Common myeloid progenitor, CD34-positive (primary cell): ENCODE measurements around the gene CX3CL1.

Source experiments
- CTCF ChIA-PET: fragments of 350-600 bp; sonication (Branson Sonifier 250); formaldehyde crosslinking; loops from one replicate; lab custom pipeline; 2021; ENCODE audit warnings: antibody characterized with exemption; lab: Charles Lee
- POLR2A ChIA-PET: fragments of 350-600 bp; sonication (Branson Sonifier 250); formaldehyde crosslinking; loops from one replicate; lab custom pipeline; 2021; ENCODE audit warnings: antibody characterized with exemption; lab: Charles Lee
- DNase-seq, 3 donors: peaks; one replicate each; pipeline versions ENCODE4 v3.0.0 to v3.0.0-alpha.2; 2013
- H3K27ac ChIP-seq, 2 experiments: 1 replicate in 1 of 2; 2 replicates in 1 of 2; pipeline ENCODE4 v1.7.0; 2013; ENCODE audit warnings: inconsistent platforms in 2 of 2, low read length in 2 of 2, mild to moderate bottlenecking in 2 of 2, low read depth in 1 of 2, moderate library complexity in 1 of 2; ENCODE audit not compliant: severe bottlenecking in 2 of 2, insufficient read depth in 1 of 2, poor library complexity in 1 of 2
- H3K27me3 ChIP-seq, 5 experiments: replicated peaks in 2 of 5; 1 replicate in 3 of 5; 2 replicates in 2 of 5; pipeline versions ENCODE4 v1.6.1 to v1.7.0; 2013; ENCODE audit warnings: low read length in 4 of 5, mild to moderate bottlenecking in 2 of 5, moderate library complexity in 2 of 5, inconsistent platforms in 1 of 5; ENCODE audit not compliant: insufficient read depth in 5 of 5, control insufficient read depth in 4 of 5
- H3K36me3 ChIP-seq, 4 experiments: 1 replicate in 2 of 4; 2 replicates in 2 of 4; pipeline versions ENCODE4 v1.6.1 to v1.7.0; 2013; ENCODE audit warnings: low read length in 3 of 4, control low read depth in 1 of 4, mild to moderate bottlenecking in 1 of 4; ENCODE audit not compliant: control insufficient read depth in 4 of 4, insufficient read depth in 4 of 4
- H3K4me1 ChIP-seq, 4 experiments: 1 replicate in 3 of 4; 2 replicates in 1 of 4; pipeline versions ENCODE4 v1.6.1 to v1.7.1; 2013; ENCODE audit warnings: low read length in 3 of 4, mild to moderate bottlenecking in 3 of 4, control low read depth in 1 of 4, inconsistent platforms in 1 of 4, moderate library complexity in 1 of 4; ENCODE audit not compliant: control insufficient read depth in 4 of 4, insufficient read depth in 4 of 4; ENCODE audit errors: control extremely low read depth in 1 of 4
- H3K4me3 ChIP-seq, 7 experiments: 1 replicate in 4 of 7; 2 replicates in 3 of 7; pipeline versions ENCODE4 v1.5.1 to v1.7.0; 2013; ENCODE audit warnings: mild to moderate bottlenecking in 7 of 7, low read length in 6 of 7, moderate library complexity in 6 of 7, inconsistent platforms in 2 of 7, low read depth in 2 of 7, control low read depth in 1 of 7; ENCODE audit not compliant: insufficient read depth in 4 of 7, control insufficient read depth in 1 of 7; ENCODE audit errors: extremely low read depth in 1 of 7
- H3K9me3 ChIP-seq, 5 experiments: 1 replicate in 4 of 5; 2 replicates in 1 of 5; pipeline versions ENCODE4 v1.6.1 to v1.7.1; 2013; ENCODE audit warnings: low read length in 4 of 5, mild to moderate bottlenecking in 2 of 5, inconsistent platforms in 1 of 5, low read depth in 1 of 5, moderate library complexity in 1 of 5; ENCODE audit not compliant: control insufficient read depth in 4 of 5, insufficient read depth in 2 of 5; ENCODE audit errors: control extremely low read depth in 1 of 5
- WGBS: methylation state at CpG from one replicate; pipeline ENCODE4 v1.1.5; 2013; ENCODE audit not compliant: insufficient coverage; 5-methylcytosine and 5-hydroxymethylcytosine counted together

CX3CL1 gene

DNA sequence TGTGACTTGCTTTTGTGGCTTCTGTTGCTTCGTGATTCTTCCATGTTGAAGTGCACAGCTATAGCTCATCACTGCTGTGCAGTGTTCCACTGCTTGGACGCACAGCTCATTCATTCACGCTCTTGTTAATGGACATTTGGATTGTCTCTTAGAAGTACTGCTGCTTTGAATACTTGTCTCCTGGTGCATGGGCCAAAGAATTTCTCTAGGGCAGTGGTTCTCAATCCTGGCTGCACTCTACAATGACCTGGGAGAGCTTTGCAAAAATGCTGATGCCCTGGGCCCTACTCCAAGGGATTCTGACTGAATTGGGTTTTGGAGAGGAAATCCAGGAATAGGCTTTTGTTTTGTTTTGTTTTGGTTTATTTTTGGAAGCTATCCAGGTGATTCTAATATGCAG is 52.3 kb downstream of the CX3CL1 start:
- POLR2A ChIA-PET: no interaction called here
- WGBS: 100% methylated on average over 2 of the region's 3 CpGs

GRCh38 chr16:57426356-57426755 is 54.1 kb downstream of the CX3CL1 start:
- Histone ChIP-seq H3K36me3 (peaks cover 17 to 45% (median 29%) of the 10 kb centered on the region in 4 experiments), H3K27ac (no peak overlapping the region), H3K9me3 (no peaks in the 10 kb centered on the region), H3K27me3 (no peaks in the 10 kb centered on the region), H3K4me3 (no peak overlapping the region), H3K4me1 (no peaks in the 10 kb centered on the region)
- DNase-seq: no peak
- WGBS: 97% methylated on average over 7 of the region's 7 CpGs
- CTCF ChIA-PET: interaction anchor here (1.0 to 2.0 kb wide), 4 partner anchors 9 to 93 kb away, joined by 3 to 12 read pairs (median 4); partner anchors contain the start of gene POLR2C
- POLR2A ChIA-PET: no interaction called here

More for the DNA sequence above, 52.3 kb downstream of the CX3CL1 start:
- no peak overlapping the region for H3K27ac ChIP-seq
- DNase-seq: no peak
- peaks cover 0 to under 1% (median under 1%) of the 10 kb centered on the region in 4 experiments for H3K4me1 ChIP-seq
- H3K9me3 ChIP-seq: no peaks in the 10 kb centered on the region
- CTCF ChIA-PET: interaction anchor here (1.3 to 14.8 kb wide), 3 partner anchors 17 to 118 kb away, joined by 3 to 250 read pairs (median 7); no protein-coding TSS in a partner anchor
- peaks cover 7 to 28% (median 14%) of the 10 kb centered on the region in 4 experiments for H3K36me3 ChIP-seq
- H3K4me3 ChIP-seq: no peak overlapping the region
- no peaks in the 10 kb centered on the region for H3K27me3 ChIP-seq

GRCh38 chr16:57427307-57427706 is 55.0 kb downstream of the CX3CL1 start:
- no peak overlapping the region for H3K4me3 ChIP-seq
- WGBS: 93% methylated on average over 6 of the region's 8 CpGs
- DNase-seq: no peak
- no peaks in the 10 kb centered on the region for H3K9me3 ChIP-seq
- no peak overlapping the region for H3K27ac ChIP-seq
- no peaks in the 10 kb centered on the region for H3K4me1 ChIP-seq
- ChIA-PET POLR2A (no interaction called here), CTCF (interaction anchor here (2.0 kb wide), 1 partner anchor 10 kb away, joined by 12 read pairs; no protein-coding TSS in a partner anchor)
- no peaks in the 10 kb centered on the region for H3K27me3 ChIP-seq
- H3K36me3 ChIP-seq: peaks cover 22 to 55% (median 38%) of the 10 kb centered on the region in 4 experiments

DNA sequence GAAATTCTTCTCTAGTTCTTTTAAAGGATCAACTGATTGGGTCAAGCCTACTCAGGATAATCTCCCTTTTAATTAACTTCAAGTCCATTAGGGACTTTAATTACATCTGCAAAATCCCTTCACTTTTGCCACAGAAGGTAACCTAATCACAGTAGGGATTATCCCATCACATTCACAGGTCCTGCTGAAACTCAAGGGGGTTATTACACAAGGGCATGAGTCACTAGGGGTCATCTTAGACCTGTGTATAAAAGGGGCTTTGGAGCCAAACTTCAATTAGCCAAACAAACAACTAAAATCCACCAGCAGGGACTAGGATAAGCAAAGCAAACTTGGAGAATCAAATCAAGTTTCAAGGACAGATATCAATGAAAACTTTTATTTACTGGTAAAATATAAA is 55.5 kb downstream of the CX3CL1 start:
- no peaks in the 10 kb centered on the region for H3K27me3 ChIP-seq
- CTCF ChIA-PET: no interaction called here
- DNase-seq: no peak
- POLR2A ChIA-PET: no interaction called here
- no peaks in the 10 kb centered on the region for H3K9me3 ChIP-seq
- no peak overlapping the region for H3K27ac ChIP-seq
- no peaks in the 10 kb centered on the region for H3K4me1 ChIP-seq
- peaks cover 25 to 60% (median 43%) of the 10 kb centered on the region in 4 experiments for H3K36me3 ChIP-seq
- no peak overlapping the region for H3K4me3 ChIP-seq

DNA sequence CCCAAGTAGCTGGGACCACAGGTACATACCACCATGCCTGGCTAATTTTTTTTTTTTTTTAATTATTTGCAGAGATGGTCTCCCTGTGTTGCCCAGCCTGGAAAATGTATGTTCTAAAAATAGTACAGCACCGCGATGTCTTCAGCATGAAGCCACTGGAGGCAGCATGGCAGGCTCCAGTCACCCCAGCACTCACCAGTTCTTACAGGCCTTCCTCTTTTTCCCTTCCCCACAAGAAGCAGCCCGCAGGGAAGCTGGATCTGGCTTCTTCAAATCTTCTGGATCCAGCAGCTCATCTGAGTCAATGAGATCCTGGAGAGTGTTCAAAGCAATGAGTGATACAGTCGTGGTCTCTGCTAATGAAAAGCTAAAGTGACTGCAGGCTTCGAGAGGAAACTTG is 58.7 kb downstream of the CX3CL1 start:
- Histone ChIP-seq H3K4me3 (no peak overlapping the region), H3K9me3 (no peaks in the 10 kb centered on the region), H3K27ac (no peak overlapping the region), H3K27me3 (no peaks in the 10 kb centered on the region), H3K4me1 (no peaks in the 10 kb centered on the region), H3K36me3 (peaks cover 36 to 91% (median 67%) of the 10 kb centered on the region in 4 experiments)
- CTCF ChIA-PET: interaction anchor here (1.0 to 1.1 kb wide), 2 partner anchors 13 to 16 kb away, joined by 3 read pairs; partner anchors contain the start of gene CIAPIN1
- DNase-seq: no peak
- WGBS: 90% methylated on average over 4 of the region's 5 CpGs
- POLR2A ChIA-PET: no interaction called here

DNA sequence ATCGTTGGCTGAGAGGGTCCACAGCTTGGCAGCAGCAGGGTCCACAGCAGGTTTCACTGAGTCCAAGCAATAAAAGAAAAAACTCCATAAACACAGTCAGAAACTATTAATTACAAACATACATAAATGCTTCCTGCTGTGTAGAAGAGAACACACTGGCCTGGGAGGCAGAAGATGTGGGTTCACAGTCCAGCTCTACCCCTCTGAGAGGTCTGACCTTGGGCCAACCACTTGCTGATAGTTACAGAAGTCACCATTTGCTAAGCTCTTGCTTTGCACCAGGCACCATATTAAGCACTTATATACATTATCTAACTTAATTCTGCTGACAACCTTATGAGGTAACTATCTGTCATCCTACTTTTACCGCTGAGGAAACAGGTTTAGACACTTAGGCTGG is 60.2 kb downstream of the CX3CL1 start:
- DNase-seq: no peak
- Histone ChIP-seq H3K4me3 (no peak overlapping the region), H3K27me3 (no peaks in the 10 kb centered on the region), H3K27ac (no peak overlapping the region), H3K4me1 (no peaks in the 10 kb centered on the region), H3K9me3 (no peaks in the 10 kb centered on the region), H3K36me3 (peaks cover 33 to 91% (median 68%) of the 10 kb centered on the region in 4 experiments)
- 100% methylated on average over 1 of the region's 2 CpGs for WGBS
- ChIA-PET CTCF (interaction anchor here (1.0 to 2.4 kb wide), 5 partner anchors 9 to 21 kb away, joined by 3 to 10 read pairs (median 3); partner anchors contain the start of genes CIAPIN1 and COQ9), POLR2A (no interaction called here)

DNA sequence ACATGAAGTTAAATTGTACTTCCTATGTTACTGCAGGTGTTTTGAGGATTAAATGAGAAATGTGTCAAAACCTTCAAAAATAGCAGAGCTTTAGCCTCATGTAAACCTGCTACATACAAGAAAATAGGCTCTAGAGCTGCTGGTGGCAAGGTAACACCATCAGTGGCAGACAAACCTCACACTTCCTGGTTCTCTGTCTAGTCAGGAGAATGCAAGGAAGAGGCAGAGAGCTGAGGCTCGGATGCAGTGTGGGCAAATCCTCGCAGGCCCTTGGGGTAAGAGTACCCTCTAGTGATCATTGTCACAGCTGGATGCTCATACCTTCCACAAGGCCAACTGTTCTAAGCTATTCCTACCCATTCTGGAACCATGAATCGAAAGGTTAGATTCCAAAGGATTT is 60.7 kb downstream of the CX3CL1 start:
- Histone ChIP-seq H3K27me3 (no peaks in the 10 kb centered on the region), H3K4me3 (no peak overlapping the region), H3K4me1 (no peaks in the 10 kb centered on the region), H3K36me3 (peaks cover 30 to 89% (median 66%) of the 10 kb centered on the region in 4 experiments), H3K27ac (no peak overlapping the region), H3K9me3 (no peaks in the 10 kb centered on the region)
- 100% methylated on average over 3 of the region's 3 CpGs for WGBS
- ChIA-PET CTCF (interaction anchor here (0.7 to 2.4 kb wide), 6 partner anchors 9 to 22 kb away, joined by 3 to 10 read pairs (median 4); partner anchors contain the start of genes CIAPIN1 and COQ9), POLR2A (no interaction called here)
- no peak for DNase-seq
